HG03108 (cell line): ENCODE measurements around the gene ARL8B.
"Not testable (repeated sequence)": the region's sequence is repeated elsewhere in the genome, so short reads cannot be mapped to it uniquely, and the experiment has no call there.

ENCODE experiments used
- ATAC-seq: cut with Tn5 transposase; IDR thresholded peaks from one replicate; pipeline ENCODE4 v1.9.1; 2021; ENCODE audit warnings: moderate library complexity; ENCODE audit not compliant: unreplicated experiment

Gene ARL8B

DNA sequence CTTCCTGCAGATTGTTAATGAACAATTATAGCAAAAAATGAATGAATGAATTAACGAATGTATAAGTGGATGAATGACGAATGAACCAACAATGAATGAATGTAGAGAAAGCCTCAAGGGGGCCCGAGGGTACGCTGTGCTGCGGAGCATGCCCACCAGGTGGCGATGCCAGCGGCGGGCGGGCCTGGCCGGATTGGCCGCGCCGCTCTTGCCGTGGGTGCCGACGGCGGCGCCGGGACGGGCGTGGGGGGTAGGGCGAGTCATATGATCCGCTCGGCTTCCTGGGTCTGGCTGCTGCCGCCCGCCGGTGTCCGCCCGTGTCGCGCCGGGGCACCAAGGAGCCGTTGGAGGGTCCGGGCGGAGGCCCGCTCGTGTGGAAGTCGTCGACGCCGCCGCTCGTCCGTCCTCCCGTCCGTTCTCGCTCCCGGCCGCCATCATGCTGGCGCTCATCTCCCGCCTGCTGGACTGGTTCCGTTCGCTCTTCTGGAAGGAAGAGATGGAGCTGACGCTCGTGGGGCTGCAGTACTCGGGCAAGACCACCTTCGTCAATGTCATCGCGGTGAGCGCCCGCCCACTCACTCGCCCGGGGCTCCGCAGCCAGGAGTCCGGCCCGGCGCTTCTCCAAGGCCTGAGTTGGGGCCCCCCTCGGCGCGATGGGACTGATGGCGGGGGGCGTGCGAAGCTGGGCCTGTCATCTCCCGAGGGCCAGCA lies at the start of gene ARL8B:
ARL8B (plus strand) TSS at position 263 of the 711 bp plus-strand sequence; CDS start at position 437, 174 bp downstream.
- ATAC-seq, result peak; percentile 98

DNA sequence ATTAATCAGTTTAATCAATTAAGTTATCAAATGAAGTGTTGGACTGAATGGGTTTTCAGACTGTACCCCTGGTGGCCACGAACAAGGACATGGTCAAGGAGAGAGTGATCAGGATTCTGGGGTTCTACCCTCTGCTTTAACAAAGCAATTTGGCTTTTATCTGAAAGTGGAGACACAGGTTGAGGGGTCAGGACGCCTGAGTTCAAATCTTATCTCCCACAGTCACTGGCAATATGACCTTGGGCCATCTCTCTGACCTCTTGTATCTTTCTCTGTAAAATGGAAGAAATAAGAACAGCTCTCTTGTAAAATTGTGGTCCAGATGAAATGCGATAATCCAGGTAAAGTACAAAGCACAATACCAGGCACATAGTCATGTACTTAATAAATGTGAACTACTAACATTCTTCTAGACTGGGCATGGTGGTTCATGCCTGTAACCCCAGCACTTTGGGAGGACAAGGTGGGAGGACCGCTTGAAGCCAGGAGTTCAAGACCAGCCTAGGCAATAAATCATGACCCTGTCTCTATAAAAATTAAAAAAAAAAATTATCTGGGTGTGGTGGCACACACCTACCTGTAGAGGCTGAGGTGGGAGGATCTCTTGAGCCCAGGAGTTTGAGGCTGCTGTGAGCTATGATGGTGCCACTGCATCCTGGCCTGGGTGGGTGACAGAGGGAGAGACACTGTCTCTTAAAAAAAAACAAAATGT lies 48.6 kb upstream of the ARL8B start:
- ATAC-seq, result no peak

DNA sequence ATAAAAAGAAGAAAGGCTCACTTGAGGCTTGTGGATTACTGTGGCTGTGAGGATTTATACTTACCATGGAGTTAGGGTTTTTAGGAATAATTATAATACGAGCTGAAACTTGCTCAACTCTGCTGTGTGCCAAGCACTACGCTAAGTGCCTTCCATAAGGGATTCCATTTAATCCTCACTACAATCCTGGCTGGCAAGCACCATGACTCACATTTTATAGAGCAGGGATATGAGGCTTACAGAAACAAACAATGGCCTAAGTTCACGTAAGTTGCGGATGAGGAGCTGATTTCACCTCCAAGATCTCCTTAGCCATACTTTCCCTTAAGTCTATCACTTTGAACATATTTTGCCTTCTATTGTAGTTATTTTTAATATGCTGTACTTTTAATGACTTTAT lies 43.9 kb upstream of the ARL8B start:
- no peak for ATAC-seq

- ATAC-seq, result no peak
Observed at GRCh38 chr3:5079761-5080160, 42.3 kb upstream of the ARL8B start.

- ATAC-seq, result no peak
Observed at GRCh38 chr3:5080779-5081550, 41.1 kb upstream of the ARL8B start.

DNA sequence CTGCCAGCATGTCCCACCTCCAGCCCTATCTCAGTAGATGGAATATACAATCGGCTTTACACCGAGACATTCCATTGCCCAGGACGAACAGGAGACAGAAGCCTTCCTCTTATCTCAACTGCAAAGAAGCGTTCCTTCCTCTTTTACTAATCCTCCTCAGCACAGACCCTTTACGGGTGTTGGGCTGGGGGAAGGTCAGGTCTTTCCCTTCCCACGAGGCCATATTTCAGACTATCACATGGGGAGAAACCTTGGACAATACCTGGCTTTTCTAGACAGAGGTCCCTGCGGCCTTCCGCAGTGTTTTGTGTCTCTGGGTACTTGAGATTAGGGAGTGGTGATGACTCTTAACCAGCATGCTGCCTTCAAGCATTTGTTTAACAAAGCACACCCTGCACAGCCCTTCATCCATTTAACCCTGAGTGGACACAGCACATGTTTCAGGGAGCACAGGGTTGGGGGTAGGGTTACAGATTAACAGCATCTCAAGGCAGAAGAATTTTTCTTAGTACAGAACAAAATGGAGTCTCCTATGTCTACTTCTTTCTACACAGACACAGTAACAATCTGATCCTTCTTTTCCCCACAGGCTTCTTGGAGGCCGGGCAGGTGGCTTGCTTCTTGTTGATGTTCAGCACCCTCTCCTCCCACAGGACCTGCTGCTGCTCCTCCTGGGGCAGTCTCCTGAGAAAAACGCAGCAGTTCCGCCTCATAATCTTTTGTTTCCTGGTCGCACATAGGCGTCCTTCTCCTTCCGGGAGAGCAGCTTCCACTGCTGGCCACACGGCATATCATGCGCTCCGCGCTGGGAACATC lies 39.9 kb upstream of the ARL8B start:
- ATAC-seq, result not testable (repeated sequence)

GRCh38 chr3:5082789-5083115 lies 39.3 kb upstream of the ARL8B start:
- ATAC-seq, result no peak

DNA sequence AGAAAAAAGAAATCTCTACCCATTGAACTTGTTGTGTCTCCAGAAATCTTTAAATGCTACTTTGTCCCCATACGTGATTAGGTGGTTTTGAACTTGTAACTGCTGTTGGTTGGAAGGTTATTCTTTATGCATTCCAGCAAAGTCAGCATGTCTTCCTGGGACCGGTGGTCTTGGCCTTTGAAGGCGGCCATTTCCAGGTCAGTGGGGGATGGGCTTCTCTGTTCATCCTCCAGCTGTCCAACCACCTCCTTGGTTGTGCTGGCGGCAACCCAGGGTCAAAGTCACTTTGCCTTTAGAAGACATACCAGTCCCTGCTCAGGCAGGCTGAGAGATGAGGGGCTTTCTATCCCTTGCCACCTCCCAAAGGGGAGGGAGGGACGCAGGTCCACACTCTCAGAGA lies 37.9 kb upstream of the ARL8B start:
- ATAC-seq, result no peak

GRCh38 chr3:5086708-5087107 lies 35.4 kb upstream of the ARL8B start:
- ATAC-seq, result no peak

GRCh38 chr3:5087209-5087608 lies 34.9 kb upstream of the ARL8B start:
- no peak for ATAC-seq

GRCh38 chr3:5090197-5090596 lies 31.9 kb upstream of the ARL8B start:
- no peak for ATAC-seq

- ATAC-seq, result no peak
Observed at GRCh38 chr3:5092018-5092417, 30.1 kb upstream of the ARL8B start.

DNA sequence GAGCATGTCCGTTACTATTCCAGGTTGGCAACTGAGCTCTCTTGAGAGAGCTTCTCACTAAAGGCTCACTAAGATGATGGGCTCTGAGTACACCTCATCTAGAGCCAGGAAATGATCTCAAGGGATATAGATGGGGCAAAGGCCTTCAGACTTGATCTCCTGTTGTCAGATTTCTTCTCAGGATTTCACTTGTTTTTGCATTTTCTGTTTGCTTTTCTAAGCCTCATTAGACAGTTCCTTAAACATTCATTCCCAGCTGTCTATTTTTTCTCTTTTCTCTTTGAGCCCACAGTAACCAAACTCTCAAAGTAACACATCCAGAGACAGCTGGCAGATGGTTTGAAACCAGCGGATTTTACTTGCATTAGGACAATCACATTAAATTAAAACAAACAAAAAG lies 28.4 kb upstream of the ARL8B start:
- no peak for ATAC-seq

DNA sequence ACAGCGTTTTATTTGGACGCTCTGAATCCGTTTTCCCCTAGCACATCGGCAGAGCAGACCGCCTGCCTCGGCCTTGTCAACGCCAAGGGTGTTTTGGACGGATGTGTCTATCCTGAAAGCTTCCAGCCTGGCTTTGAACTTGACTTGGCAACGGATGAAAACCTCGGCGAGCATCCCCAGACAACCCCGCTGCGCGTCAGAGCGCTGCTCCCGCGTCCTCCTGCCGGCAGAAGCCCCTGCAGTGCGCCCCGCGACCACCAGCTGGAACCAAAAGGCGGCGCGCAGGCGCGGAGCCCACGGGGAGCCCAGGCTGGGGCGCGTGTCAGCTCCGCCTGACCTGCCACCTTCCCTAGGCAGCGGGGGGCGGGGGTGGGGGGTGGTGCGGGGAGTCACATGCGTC lies 26.2 kb upstream of the ARL8B start:
- no peak for ATAC-seq

DNA sequence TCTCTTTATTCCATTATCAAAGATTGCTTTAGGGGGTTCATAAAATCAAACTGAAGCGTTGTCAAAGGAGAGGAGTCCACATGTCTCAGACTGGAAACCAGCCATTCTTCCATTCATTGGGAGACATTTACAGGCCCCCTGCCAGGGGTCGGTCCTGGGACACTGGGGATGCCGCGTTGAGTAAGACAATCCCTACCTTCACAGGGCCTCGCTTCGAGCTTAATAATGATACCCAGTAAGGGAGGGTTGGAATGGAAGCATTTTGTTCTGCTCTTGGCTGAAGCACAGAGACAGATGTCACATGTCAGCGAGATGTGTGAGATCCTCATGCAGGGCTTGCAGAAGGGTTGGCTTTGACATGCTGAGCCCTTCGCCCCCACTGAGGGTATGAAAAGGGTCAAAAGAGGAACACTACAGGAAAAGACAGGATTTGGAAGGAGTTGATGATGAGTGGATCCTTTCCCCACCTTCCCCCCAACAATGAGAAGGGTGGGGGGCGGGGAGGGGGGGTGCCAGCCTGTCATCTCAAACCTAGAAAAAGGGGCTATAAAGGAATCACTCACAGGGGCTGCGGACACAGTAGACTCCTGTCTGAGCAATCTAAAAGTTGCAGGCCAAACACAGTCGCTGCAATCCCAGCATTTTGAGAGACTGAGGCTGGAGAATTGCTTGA lies 25.6 kb upstream of the ARL8B start:
- no peak for ATAC-seq

DNA sequence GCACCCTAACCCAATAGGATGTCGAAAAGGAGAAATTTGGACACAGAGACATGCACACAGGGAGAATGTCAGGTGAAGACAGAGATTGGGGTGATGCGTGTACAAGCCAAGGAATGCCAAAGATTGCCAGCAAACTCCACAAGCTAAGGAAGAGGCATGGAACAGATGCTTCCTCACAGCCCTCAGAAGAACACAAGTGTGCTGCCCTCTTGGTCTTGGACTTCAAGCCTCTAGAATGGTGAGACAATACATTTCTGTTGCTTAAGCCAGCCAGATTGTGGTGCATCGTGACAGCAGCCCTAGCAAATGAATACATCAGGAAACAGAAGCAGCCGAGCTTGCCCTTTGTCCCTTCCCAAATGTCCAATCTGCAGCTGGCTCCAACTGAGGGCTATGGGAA lies 23.7 kb upstream of the ARL8B start:
- ATAC-seq, result no peak

- ATAC-seq, result no peak
Observed at GRCh38 chr3:5102532-5102931, 19.6 kb upstream of the ARL8B start.

- no peak for ATAC-seq
Observed at GRCh38 chr3:5103743-5104142, 18.3 kb upstream of the ARL8B start.

DNA sequence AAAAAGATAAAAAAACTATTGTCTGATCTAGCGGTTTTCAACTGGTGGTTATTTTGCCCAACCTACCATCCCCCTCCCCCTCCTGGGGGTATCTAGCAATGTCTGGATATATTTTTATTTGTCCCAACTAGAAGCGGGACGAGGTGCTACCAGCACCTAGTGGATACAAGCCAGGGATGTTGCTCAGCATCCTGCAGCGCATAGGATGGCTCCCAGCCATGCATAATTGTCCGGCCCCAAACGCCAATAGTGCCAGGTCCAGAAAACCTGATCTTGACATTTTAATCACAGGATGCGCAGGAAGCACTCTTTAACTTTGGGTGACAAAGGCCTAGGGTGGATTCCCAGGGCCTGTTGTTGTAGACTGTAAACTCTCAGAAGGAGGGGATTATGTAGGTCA lies 17.0 kb upstream of the ARL8B start:
- ATAC-seq, result no peak

- not testable (repeated sequence) for ATAC-seq
Observed at GRCh38 chr3:5106371-5106770, 15.7 kb upstream of the ARL8B start.

DNA sequence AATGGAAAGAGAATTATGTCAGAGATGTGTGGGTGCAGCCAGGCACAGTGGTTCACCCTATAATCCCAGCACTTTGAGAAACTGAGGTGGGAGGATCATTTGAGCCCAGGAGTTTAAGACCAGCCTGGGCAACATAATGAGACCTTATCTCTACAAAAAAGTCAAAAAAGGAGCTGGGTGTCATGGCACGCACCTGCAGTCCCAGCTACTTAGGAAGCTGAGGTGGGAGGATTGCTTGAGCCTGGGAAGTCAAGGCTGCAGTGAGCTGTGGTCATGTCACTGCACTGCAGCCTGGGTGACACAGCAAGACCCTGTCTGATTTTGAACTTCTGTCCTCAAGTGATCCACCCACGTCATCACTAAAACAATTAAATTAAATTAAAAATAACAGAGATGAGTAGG lies 15.2 kb upstream of the ARL8B start:
- not testable (repeated sequence) for ATAC-seq
